SHP77 (cell line): ENCODE results near the gene CD209.

Experiments used
- DNase-seq, 2 experiments: peaks; one replicate each; lab custom pipeline; 2025; lab: John Stamatoyannopoulos, UW

CD209 gene

DNA sequence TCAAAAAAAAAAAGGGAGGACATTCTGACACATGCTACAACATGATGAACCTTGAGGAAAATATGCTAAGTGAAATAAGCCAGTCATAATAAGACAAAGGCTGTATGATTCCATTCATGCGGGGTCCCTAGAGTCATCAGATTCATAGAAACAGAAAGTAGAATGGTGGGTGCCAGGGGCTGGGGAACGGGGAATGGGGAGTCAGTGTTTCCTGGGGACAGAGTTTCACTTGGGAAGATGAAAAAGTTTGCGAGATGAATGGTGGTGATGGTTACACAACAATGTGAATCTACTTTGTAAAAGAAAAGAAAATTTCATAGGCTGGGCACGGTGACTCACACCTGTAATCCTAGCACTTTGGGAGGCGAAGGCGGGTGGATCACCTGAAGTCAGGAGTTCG is 9.3 kb downstream of the CD209 start:
- DNase-seq, result no peak

GRCh38 chr19:7737215-7737614 is 10.1 kb downstream of the CD209 start:
- DNase-seq, result no peak

DNA sequence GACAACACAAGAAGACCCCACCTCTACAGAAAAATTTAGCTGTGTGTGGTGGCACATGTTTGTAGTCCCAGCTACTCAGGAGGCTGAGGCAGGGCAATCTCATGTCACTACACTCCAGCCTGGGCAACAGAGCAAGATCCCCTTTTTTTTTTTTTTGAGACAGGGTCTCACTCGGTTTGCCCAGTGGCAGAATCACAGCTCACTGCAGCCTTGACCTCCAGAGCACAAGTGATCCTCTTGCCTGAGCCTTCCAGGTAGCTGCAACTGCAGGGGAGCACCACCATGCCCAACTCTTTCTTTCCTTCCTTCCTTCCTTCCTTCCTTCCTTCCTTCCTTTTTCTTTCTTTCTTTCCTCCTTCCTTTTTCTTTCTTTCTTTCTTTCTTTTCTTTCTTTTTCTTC is 11.2 kb downstream of the CD209 start:
- no peak for DNase-seq

GRCh38 chr19:7734220-7735203 is 12.8 kb downstream of the CD209 start:
- no peak for DNase-seq

- DNase-seq, result no peak
Observed at GRCh38 chr19:7733376-7733775, 14.0 kb downstream of the CD209 start.

- no peak for DNase-seq
Observed at GRCh38 chr19:7732045-7732444, 15.3 kb downstream of the CD209 start, which contains the start of gene CLEC4G. Gene CLEC4G (minus strand): TSS chr19:7732110. CDS start chr19:7732102, 8 bp downstream.

DNA sequence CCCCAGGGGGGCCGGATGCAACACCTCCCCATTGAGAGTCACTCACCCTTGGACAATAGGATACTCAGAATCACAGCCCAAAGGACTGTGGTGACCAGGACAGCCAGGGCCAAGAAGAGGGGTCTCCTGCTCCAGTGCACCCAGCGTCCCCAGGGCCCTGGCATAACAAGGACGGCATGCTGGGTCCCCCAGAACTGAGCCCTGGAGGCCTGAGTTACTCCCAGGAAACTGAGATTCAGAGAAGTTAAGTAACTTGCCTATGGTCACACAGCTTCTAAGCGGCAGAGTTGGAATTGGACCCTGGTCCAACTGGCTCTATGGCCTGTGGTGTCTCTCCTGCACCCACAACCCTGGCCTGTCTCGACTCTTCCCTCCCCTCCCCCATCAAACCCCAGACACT is 15.7 kb downstream of the CD209 start:
- DNase-seq, result no peak

- no peak for DNase-seq
Observed at GRCh38 chr19:7731218-7731595, 16.1 kb downstream of the CD209 start.

- no peak for DNase-seq
Observed at GRCh38 chr19:7730286-7731217, 16.8 kb downstream of the CD209 start.

- DNase-seq, result no peak
Observed at GRCh38 chr19:7729831-7730285, 17.5 kb downstream of the CD209 start.

DNA sequence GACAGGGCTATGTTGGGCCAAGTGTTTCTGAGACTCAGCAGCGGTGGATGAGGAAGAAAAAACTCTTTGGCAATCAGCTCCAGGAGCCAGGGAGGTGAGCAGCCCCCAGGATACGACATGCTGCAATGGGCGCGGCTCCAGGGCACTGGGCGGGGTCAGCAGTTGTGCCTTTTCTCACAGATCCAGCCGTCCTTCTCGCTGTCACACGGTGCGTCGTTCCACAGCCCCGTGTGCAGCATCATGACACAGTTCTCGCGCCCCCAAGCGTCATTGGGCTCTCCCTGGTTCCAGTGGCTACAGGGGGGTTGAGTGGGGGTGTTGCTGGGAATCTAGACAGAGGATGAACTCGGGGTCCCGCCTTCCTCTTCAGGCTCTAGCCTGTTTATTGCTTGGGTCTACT is 18.1 kb downstream of the CD209 start:
- DNase-seq, result no peak

DNA sequence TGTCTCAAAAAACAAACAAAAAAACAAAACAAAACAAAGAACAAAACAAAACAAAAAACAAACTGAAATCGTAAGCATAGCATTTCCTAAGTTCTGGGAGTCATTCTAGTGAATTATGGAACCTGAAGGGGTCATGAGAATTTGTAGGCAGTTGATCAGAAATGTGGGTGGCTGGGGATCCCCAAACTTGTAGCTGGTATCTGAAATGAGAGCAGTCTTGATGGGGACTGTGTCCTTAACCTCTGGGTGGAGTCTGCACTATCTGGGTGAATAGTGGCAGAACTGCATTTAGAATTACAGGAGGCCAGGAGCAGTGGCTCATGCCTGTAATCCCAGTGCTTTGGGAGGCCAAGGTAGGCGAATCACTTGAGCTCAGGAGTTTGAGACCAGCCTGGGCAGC is 21.5 kb downstream of the CD209 start:
- DNase-seq, result no peak

- DNase-seq, result peak; percentile 30 to 51
Observed at GRCh38 chr19:7722231-7722651, 25.1 kb downstream of the CD209 start.

DNA sequence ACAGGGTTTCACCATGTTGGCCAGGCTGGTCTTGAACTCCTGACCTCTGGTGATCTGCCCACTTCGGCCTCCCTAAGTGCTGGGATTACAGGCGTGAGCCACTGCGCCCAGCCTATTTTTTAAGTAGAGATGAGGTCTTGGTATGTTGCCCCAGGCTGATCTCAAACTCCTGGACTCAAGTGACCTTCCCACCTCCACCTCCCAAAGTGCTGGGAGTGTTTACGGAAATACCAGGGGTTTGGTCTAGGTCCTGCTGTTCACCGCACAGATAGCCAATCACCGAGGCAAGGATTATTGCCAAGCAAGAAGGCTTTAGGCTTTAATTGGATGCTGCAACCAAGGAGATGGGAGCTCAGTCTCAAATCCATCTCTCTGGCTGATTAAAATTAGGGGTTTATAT is 27.0 kb downstream of the CD209 start:
- no peak for DNase-seq

DNA sequence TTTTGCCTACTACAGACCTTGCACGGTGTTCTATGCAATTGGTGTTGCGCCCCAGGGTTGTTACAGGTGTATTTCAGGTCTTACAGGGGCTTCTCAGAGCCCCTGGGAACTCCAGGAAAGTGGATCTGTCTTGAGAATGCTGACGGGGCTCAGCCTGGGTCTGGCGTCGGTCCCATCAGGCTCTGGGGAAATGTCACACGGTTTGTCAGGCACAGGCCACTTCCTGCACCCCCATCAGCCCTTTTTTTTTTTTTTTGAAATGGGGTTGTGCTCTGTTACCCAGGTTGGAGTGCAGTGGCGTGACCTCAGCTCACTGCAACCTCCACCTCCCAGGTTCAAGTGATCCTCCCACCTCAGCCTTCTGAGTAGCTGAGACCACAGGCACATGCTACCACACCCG is 28.7 kb downstream of the CD209 start:
- DNase-seq, result no peak

DNA sequence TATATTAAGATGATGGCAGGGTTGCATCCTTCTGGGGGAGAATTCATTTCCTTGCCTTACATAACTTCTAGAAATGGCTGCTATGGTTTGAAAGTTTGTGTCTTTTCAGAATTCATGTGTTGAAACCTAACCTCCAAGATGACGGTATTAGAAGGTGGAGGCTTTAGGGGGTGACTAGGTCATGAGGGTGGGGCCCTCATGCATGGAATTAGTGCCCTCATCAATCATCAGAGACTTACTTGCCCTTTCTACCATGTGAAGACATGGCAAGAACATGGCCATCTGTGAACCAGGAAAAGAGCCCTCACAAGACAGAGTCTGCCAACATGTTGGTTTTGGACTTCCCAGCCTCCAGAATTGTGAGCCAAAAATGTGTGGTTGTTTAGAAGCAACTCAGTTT is 30.6 kb downstream of the CD209 start:
- no peak for DNase-seq

- no peak for DNase-seq
Observed at GRCh38 chr19:7715671-7716070, 31.7 kb downstream of the CD209 start.

DNA sequence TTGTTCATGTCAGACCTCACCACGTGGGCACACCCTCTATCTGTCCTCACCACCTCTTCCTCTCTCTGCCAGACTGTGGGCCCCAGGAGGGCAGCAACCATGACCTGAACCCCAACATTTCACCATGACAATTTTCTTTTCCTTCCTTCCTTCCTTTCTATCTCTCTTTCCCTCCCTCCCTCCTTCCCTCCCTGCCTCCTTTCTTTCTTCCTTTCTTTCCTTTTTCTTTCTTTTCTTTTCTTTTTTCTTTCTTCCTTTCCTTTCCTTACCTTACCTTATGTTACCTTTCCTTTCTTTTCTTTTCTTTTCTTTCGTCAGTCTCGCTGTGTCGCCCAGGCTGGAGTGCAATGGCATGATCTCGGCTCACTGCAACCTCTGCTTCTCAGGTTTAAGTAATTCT is 36.7 kb downstream of the CD209 start:
- DNase-seq, result no peak

- no peak for DNase-seq
Observed at GRCh38 chr19:7709932-7710460, 37.3 kb downstream of the CD209 start.

GRCh38 chr19:7706955-7707456 is 40.3 kb downstream of the CD209 start:
- no peak for DNase-seq

GRCh38 chr19:7706188-7706954 is 41.0 kb downstream of the CD209 start:
- DNase-seq, result no peak
